ENCODE data around the gene KLK8. TPM values are rescaled to one million over a fixed set of nuclear protein-coding genes. Genes with fewer than 3 reads are reported as not detected.

The KLK8 gene
- total RNA-seq, 1 experiment from 2014 or later, result not detected

- TF ChIP-seq EZH2 (IDR thresholded peaks at IDR 0.05; ENCODE audit: borderline replicate concordance, low read depth, low read length, poor library complexity, severe bottlenecking), result no peak
- Histone ChIP-seq H3K27me3 (replicated peaks; ENCODE audit: insufficient read depth, low read depth, low read length, poor library complexity) (peaks cover 30% of the 10 kb centered on the region), H3K4me1 (ENCODE audit: insufficient read depth, low read length, poor library complexity, severe bottlenecking) (no peaks in the 10 kb centered on the region), H3K36me3 (ENCODE audit: insufficient read depth, low read length, poor library complexity, severe bottlenecking) (no peaks in the 10 kb centered on the region), H3K9me3 (ENCODE audit: low read depth, low read length, poor library complexity, severe bottlenecking) (no peaks in the 10 kb centered on the region), H3K4me3 (ENCODE audit: low read depth, low read length, poor library complexity, severe bottlenecking) (no peak overlapping the region), H3K27ac (ENCODE audit: low read depth, low read length, poor library complexity, severe bottlenecking) (no peak overlapping the region)
- BruUV-seq (replicated peaks), result no TSS peak
- no peak for DNase-seq (ENCODE audit: low spot score)
- intact Hi-C loops (cut with micrococcal nuclease; ENCODE audit: unreplicated experiment), result no loop called here
- CTCF ChIA-PET, result interaction anchor here (0.7 kb wide), 1 partner anchor 101 kb away, joined by 4 read pairs; no protein-coding TSS in a partner anchor
- POLR2A ChIA-PET (ENCODE audit: low non-redundant PET), result no interaction called here
These were observed 29.2 kb upstream of the KLK8 start for GRCh38 chr19:51030631-51031030.

GRCh38 chr19:51029718-51030117 lies 28.3 kb upstream of the KLK8 start:
- DNase-seq (ENCODE audit: low spot score), result peak; percentile 25
- H3K27ac ChIP-seq (ENCODE audit: low read depth, low read length, poor library complexity, severe bottlenecking), result no peak overlapping the region
- no peak overlapping the region for H3K4me3 ChIP-seq (ENCODE audit: low read depth, low read length, poor library complexity, severe bottlenecking)
- H3K27me3 ChIP-seq (replicated peaks; ENCODE audit: insufficient read depth, low read depth, low read length, poor library complexity), result peaks cover 37% of the 10 kb centered on the region
- POLR2A ChIA-PET (ENCODE audit: low non-redundant PET), result no interaction called here
- no peaks in the 10 kb centered on the region for H3K36me3 ChIP-seq (ENCODE audit: insufficient read depth, low read length, poor library complexity, severe bottlenecking)
- no peaks in the 10 kb centered on the region for H3K9me3 ChIP-seq (ENCODE audit: low read depth, low read length, poor library complexity, severe bottlenecking)
- no peaks in the 10 kb centered on the region for H3K4me1 ChIP-seq (ENCODE audit: insufficient read depth, low read length, poor library complexity, severe bottlenecking)
- no TSS peak for BruUV-seq (replicated peaks)
- TF ChIP-seq CTCF (conservative IDR thresholded peaks at IDR 0.05; ENCODE audit: low read depth, low read length) (no peak), EZH2 (IDR thresholded peaks at IDR 0.05; ENCODE audit: borderline replicate concordance, low read depth, low read length, poor library complexity, severe bottlenecking) (no peak)
- intact Hi-C loops (cut with micrococcal nuclease; ENCODE audit: unreplicated experiment), result no loop called here
- CTCF ChIA-PET, result no interaction called here

GRCh38 chr19:51027873-51028272 lies 26.5 kb upstream of the KLK8 start:
- TF ChIP-seq CTCF (conservative IDR thresholded peaks at IDR 0.05; ENCODE audit: low read depth, low read length) (no peak), EZH2 (IDR thresholded peaks at IDR 0.05; ENCODE audit: borderline replicate concordance, low read depth, low read length, poor library complexity, severe bottlenecking) (no peak)
- CTCF ChIA-PET, result no interaction called here
- Histone ChIP-seq H3K27me3 (replicated peaks; ENCODE audit: insufficient read depth, low read depth, low read length, poor library complexity) (peaks cover 53% of the 10 kb centered on the region), H3K27ac (ENCODE audit: low read depth, low read length, poor library complexity, severe bottlenecking) (no peak overlapping the region), H3K4me3 (ENCODE audit: low read depth, low read length, poor library complexity, severe bottlenecking) (no peak overlapping the region), H3K36me3 (ENCODE audit: insufficient read depth, low read length, poor library complexity, severe bottlenecking) (no peaks in the 10 kb centered on the region), H3K4me1 (ENCODE audit: insufficient read depth, low read length, poor library complexity, severe bottlenecking) (no peaks in the 10 kb centered on the region), H3K9me3 (ENCODE audit: low read depth, low read length, poor library complexity, severe bottlenecking) (no peaks in the 10 kb centered on the region)
- intact Hi-C loops (cut with micrococcal nuclease; ENCODE audit: unreplicated experiment), result no loop called here
- POLR2A ChIA-PET (ENCODE audit: low non-redundant PET), result no interaction called here
- DNase-seq (ENCODE audit: low spot score), result no peak
- BruUV-seq (replicated peaks), result no TSS peak

GRCh38 chr19:51027126-51027806 lies 25.9 kb upstream of the KLK8 start:
- peaks cover 59% of the 10 kb centered on the region for H3K27me3 ChIP-seq (replicated peaks; ENCODE audit: insufficient read depth, low read depth, low read length, poor library complexity)
- no peak overlapping the region for H3K4me3 ChIP-seq (ENCODE audit: low read depth, low read length, poor library complexity, severe bottlenecking)
- BruUV-seq (replicated peaks), result no TSS peak
- ChIA-PET POLR2A (ENCODE audit: low non-redundant PET) (no interaction called here), CTCF (no interaction called here)
- no peaks in the 10 kb centered on the region for H3K9me3 ChIP-seq (ENCODE audit: low read depth, low read length, poor library complexity, severe bottlenecking)
- no peak for DNase-seq (ENCODE audit: low spot score)
- no peaks in the 10 kb centered on the region for H3K4me1 ChIP-seq (ENCODE audit: insufficient read depth, low read length, poor library complexity, severe bottlenecking)
- no peak overlapping the region for H3K27ac ChIP-seq (ENCODE audit: low read depth, low read length, poor library complexity, severe bottlenecking)
- intact Hi-C loops (cut with micrococcal nuclease; ENCODE audit: unreplicated experiment), result no loop called here
- no peaks in the 10 kb centered on the region for H3K36me3 ChIP-seq (ENCODE audit: insufficient read depth, low read length, poor library complexity, severe bottlenecking)
- TF ChIP-seq CTCF (conservative IDR thresholded peaks at IDR 0.05; ENCODE audit: low read depth, low read length), result no peak
- TF ChIP-seq EZH2 (IDR thresholded peaks at IDR 0.05; ENCODE audit: borderline replicate concordance, low read depth, low read length, poor library complexity, severe bottlenecking), result no peak
